GM06990 (cell line): Measurements from ENCODE around the gene CXXC5.

ENCODE experiments used
- DNase-seq: peaks from one replicate; pipeline ENCODE4 v3.0.0-alpha.2; 2011; ENCODE audit not compliant: insufficient read length; ENCODE audit errors: extremely low read depth
- H3K27me3 ChIP-seq: replicated peaks from 2 replicates; pipeline ENCODE4 v1.6.0; 2011; ENCODE audit warnings: low read length; ENCODE audit not compliant: control insufficient read depth, insufficient read depth
- H3K36me3 ChIP-seq: 2 replicates; pipeline ENCODE4 v1.5.1; 2011; ENCODE audit warnings: low read length; ENCODE audit not compliant: control insufficient read depth, insufficient read depth
- H3K4me3 ChIP-seq: replicated peaks from 2 replicates; pipeline ENCODE4 v1.5.1; 2011; ENCODE audit warnings: low read depth, mild to moderate bottlenecking, control low read depth, low read length
- CTCF ChIP-seq: IDR thresholded peaks from 2 replicates; pipeline ENCODE4 v1.5.1; 2011; ENCODE audit warnings: low read length, control low read depth, mild to moderate bottlenecking, inconsistent platforms; ENCODE audit not compliant: insufficient read depth, poor library complexity, severe bottlenecking

The CXXC5 gene

GRCh38 chr5:139640421-139641115, 7.6 kb upstream of the CXXC5 start:
- Histone ChIP-seq H3K27me3 (no peaks in the 10 kb centered on the region), H3K4me3 (no peak overlapping the region), H3K36me3 (no peaks in the 10 kb centered on the region)
- no peak for DNase-seq
- TF ChIP-seq CTCF = no peak

GRCh38 chr5:139641116-139642080, 6.8 kb upstream of the CXXC5 start:
- no peak overlapping the region for H3K4me3 ChIP-seq
- DNase-seq = no peak
- no peak for TF ChIP-seq CTCF
- no peaks in the 10 kb centered on the region for H3K27me3 ChIP-seq
- no peaks in the 10 kb centered on the region for H3K36me3 ChIP-seq

GRCh38 chr5:139642213-139642612, 5.9 kb upstream of the CXXC5 start:
- no peak for TF ChIP-seq CTCF
- Histone ChIP-seq H3K4me3 (no peak overlapping the region), H3K36me3 (no peaks in the 10 kb centered on the region), H3K27me3 (no peaks in the 10 kb centered on the region)
- DNase-seq = no peak

- no peaks in the 10 kb centered on the region for H3K36me3 ChIP-seq
- TF ChIP-seq CTCF = no peak
- no peak for DNase-seq
- no peaks in the 10 kb centered on the region for H3K27me3 ChIP-seq
- H3K4me3 ChIP-seq = no peak overlapping the region
Observed at GRCh38 chr5:139642891-139643871, 5.0 kb upstream of the CXXC5 start.

- Histone ChIP-seq H3K36me3 (no peaks in the 10 kb centered on the region), H3K4me3 (no peak overlapping the region), H3K27me3 (no peaks in the 10 kb centered on the region)
- no peak for TF ChIP-seq CTCF
- no peak for DNase-seq
Observed at GRCh38 chr5:139644001-139644456, 4.1 kb upstream of the CXXC5 start.
